Uterus (tissue), 2 donors: ENCODE results near the gene EVI2B.

ENCODE experiments used
- CTCF ChIP-seq, 4 experiments: fragments of 200-600 bp in 2 of 4; fragments of 450-650 bp in 2 of 4; sonication (generic) in 2 of 4; IDR thresholded peaks; one replicate each; pipeline ENCODE4 v1.5.1; 2016 to 2019; ENCODE audit warnings: antibody characterized with exemption in 4 of 4, mild to moderate bottlenecking in 2 of 4, moderate library complexity in 1 of 4
- POLR2A ChIP-seq, 2 donors: fragments of 450-650 bp; IDR thresholded peaks; one replicate each; pipeline ENCODE4 v1.6.1; 2016; ENCODE audit warnings: antibody characterized with exemption in 2 of 2, mild to moderate bottlenecking in 1 of 2, moderate library complexity in 1 of 2

DNA sequence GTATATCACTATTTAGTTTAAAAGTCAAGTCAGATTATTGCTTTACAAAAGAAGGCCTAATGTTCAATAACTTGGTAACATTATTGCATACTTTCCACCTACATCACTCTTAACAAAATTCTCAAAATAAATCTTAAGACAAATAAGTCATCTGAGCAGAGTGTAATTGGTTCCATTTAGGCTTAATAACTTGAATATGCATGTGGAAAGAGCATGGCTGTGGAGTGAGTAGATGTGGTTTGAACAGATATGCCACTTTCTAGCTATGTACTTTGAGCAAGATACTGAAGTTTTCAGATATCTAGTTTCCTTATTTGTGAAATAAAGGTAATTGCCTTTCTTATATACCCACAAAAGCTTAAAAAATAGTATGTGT lies 14.3 kb upstream of the EVI2B start:
- no peak for TF ChIP-seq CTCF (IDR thresholded peaks at IDR 0.05)
- TF ChIP-seq POLR2A (IDR thresholded peaks at IDR 0.05), result no peak
